Glutamatergic neuron (in vitro differentiated cells): ENCODE measurements around the gene TMEM236. TPM values are rescaled to one million over a fixed set of nuclear protein-coding genes. Genes with fewer than 3 reads are reported as not detected.

ENCODE experiments used
- DNase-seq: peaks from one replicate; pipeline ENCODE4 v3.0.0; 2022
- H3K27ac Mint-ChIP-seq: one replicate; pipeline ENCODE4 v1.8.0; 2020; ENCODE audit warnings: mild to moderate bottlenecking, mixed read lengths, inconsistent platforms; ENCODE audit not compliant: unreplicated experiment
- H3K27me3 Mint-ChIP-seq: one replicate; pipeline ENCODE4 v1.8.0; 2020; ENCODE audit warnings: mild to moderate bottlenecking, moderate library complexity, mixed read lengths, inconsistent platforms; ENCODE audit not compliant: unreplicated experiment
- H3K36me3 Mint-ChIP-seq: one replicate; pipeline ENCODE4 v1.8.0; 2020; ENCODE audit warnings: mild to moderate bottlenecking, mixed read lengths, inconsistent platforms; ENCODE audit not compliant: unreplicated experiment
- H3K4me1 Mint-ChIP-seq: one replicate; pipeline ENCODE4 v1.8.0; 2020; ENCODE audit warnings: mild to moderate bottlenecking, low read depth, mixed read lengths, inconsistent platforms; ENCODE audit not compliant: unreplicated experiment
- H3K4me3 Mint-ChIP-seq: one replicate; pipeline ENCODE4 v1.8.0; 2020; ENCODE audit warnings: mild to moderate bottlenecking, mixed read lengths, inconsistent platforms; ENCODE audit not compliant: unreplicated experiment
- H3K9me3 Mint-ChIP-seq: one replicate; pipeline ENCODE4 v1.8.0; 2020; ENCODE audit warnings: mild to moderate bottlenecking, moderate library complexity, mixed read lengths, inconsistent platforms; ENCODE audit not compliant: unreplicated experiment
- total RNA-seq: library from RNA; stranded (reverse); fragmentation: NEBNext Ultra II Directional; extraction: Animal tissue kit (Norgen Biotek cat#: 25700); gene quantifications from one replicate; pipeline ENCODE4 v1.2.1, GENCODE V29; 2021; ENCODE audit not compliant: unreplicated experiment
- TF ChIP-seq, protein P1 (sequence below): fragments of 200-600 bp; sonication (generic); IDR thresholded peaks from one replicate; pipeline ENCODE4 v1.5.0; 2021; ENCODE audit not compliant: partially characterized antibody, unreplicated experiment

Gene TMEM236
- total RNA-seq, 1 donor from 2014 or later, result 0.07 TPM

DNA sequence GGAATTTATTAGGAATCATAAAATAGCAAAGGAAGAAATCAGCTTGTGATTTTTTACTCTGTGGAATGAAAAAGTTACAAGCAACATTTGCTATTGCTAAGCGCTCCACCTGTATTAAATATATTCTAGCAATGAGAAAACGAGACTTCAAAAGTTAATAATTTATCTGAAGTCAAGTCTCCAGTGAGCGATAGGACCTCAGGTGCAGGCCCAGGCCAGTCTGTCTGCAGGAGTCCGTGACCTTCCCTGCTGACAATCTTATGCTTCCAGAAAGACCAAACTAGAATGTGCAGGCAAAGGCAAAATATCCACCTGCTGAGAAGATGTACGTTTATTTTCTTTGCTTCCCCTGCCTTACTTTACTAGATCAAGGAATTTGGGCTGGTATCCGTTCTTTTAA, 79.9 kb downstream of the TMEM236 start:
- no peak for DNase-seq
- H3K27ac Mint-ChIP-seq, result no peak overlapping the region
- no peak overlapping the region for H3K4me3 Mint-ChIP-seq
- no peaks in the 10 kb centered on the region for H3K4me1 Mint-ChIP-seq
- TF ChIP-seq, protein P1, sequence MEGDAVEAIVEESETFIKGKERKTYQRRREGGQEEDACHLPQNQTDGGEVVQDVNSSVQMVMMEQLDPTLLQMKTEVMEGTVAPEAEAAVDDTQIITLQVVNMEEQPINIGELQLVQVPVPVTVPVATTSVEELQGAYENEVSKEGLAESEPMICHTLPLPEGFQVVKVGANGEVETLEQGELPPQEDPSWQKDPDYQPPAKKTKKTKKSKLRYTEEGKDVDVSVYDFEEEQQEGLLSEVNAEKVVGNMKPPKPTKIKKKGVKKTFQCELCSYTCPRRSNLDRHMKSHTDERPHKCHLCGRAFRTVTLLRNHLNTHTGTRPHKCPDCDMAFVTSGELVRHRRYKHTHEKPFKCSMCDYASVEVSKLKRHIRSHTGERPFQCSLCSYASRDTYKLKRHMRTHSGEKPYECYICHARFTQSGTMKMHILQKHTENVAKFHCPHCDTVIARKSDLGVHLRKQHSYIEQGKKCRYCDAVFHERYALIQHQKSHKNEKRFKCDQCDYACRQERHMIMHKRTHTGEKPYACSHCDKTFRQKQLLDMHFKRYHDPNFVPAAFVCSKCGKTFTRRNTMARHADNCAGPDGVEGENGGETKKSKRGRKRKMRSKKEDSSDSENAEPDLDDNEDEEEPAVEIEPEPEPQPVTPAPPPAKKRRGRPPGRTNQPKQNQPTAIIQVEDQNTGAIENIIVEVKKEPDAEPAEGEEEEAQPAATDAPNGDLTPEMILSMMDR, result no peak
- no peaks in the 10 kb centered on the region for H3K9me3 Mint-ChIP-seq
- H3K36me3 Mint-ChIP-seq, result no peaks in the 10 kb centered on the region
- no peaks in the 10 kb centered on the region for H3K27me3 Mint-ChIP-seq

- no peaks in the 10 kb centered on the region for H3K9me3 Mint-ChIP-seq
- H3K36me3 Mint-ChIP-seq, result no peaks in the 10 kb centered on the region
- no peak overlapping the region for H3K4me3 Mint-ChIP-seq
- no peak for DNase-seq
- H3K4me1 Mint-ChIP-seq, result no peaks in the 10 kb centered on the region
- TF ChIP-seq, protein P1, result no peak
- no peaks in the 10 kb centered on the region for H3K27me3 Mint-ChIP-seq
- H3K27ac Mint-ChIP-seq, result no peak overlapping the region
Observed at GRCh38 chr10:17833656-17834055, 81.7 kb downstream of the TMEM236 start.

GRCh38 chr10:17835688-17836087, 83.7 kb downstream of the TMEM236 start:
- no peaks in the 10 kb centered on the region for H3K27me3 Mint-ChIP-seq
- no peaks in the 10 kb centered on the region for H3K4me1 Mint-ChIP-seq
- DNase-seq, result no peak

DNA sequence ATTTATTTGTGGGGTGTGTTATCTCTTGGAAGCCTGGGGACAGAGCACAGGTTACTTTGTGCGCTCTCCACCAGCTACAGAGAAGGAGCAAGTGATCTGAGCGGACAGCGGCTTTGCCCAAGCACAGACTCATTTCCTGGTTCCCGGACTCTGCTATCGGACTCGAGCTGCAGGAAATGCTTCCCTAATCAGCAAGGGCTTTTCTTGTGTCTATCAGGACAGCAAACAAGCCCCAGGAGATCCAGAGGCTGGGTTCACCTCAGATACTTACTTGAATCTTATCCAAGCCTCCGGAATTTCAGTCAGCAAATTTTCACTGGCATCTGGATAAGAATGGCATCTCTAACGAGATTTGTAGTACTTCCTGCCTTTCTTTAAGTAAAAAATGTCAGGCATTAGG, 84.9 kb downstream of the TMEM236 start:
- H3K4me1 Mint-ChIP-seq, result no peaks in the 10 kb centered on the region
- TF ChIP-seq, protein P1, result no peak
- H3K36me3 Mint-ChIP-seq, result no peaks in the 10 kb centered on the region
- DNase-seq, result no peak
- H3K9me3 Mint-ChIP-seq, result no peaks in the 10 kb centered on the region
- H3K4me3 Mint-ChIP-seq, result no peak overlapping the region
- no peaks in the 10 kb centered on the region for H3K27me3 Mint-ChIP-seq
- no peak overlapping the region for H3K27ac Mint-ChIP-seq

More at GRCh38 chr10:17835688-17836087, 83.7 kb downstream of the TMEM236 start:
- Mint-ChIP-seq H3K27ac (no peak overlapping the region), H3K36me3 (no peaks in the 10 kb centered on the region), H3K9me3 (no peaks in the 10 kb centered on the region), H3K4me3 (no peak overlapping the region)
- TF ChIP-seq, protein P1, result no peak

DNA sequence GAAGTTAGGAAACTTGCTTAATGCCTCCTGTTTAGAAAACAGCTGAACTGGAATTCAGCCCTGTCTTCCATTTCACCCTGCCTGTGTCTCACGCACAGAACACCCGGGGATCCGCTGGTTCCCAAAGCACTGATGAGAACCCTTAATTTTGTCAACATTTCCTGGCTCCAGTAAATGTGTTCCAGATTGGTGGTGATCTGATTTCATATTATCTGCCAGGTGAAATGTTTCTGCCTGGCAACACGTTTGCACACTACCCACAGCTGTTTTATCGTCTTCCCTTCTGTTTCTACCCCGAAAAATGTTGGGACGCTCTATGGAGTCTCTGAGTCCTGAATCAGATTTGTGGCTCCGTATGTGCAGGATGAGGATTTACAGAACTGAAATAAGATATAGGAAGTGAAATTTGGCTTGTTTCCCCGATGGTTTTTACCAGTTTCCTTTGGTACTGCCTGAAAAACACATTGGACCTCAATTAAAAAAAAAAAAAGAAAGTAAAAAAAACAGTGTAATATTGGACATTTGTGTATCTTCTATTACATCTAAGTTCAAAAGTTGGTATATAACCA, 86.2 kb downstream of the TMEM236 start:
- H3K36me3 Mint-ChIP-seq, result no peaks in the 10 kb centered on the region
- H3K4me1 Mint-ChIP-seq, result no peaks in the 10 kb centered on the region
- no peaks in the 10 kb centered on the region for H3K9me3 Mint-ChIP-seq
- no peak overlapping the region for H3K27ac Mint-ChIP-seq
- no peaks in the 10 kb centered on the region for H3K27me3 Mint-ChIP-seq
- H3K4me3 Mint-ChIP-seq, result no peak overlapping the region
- TF ChIP-seq, protein P1, result no peak
- DNase-seq, result no peak
